H1 (cell line): Measurements from ENCODE around the gene LSM4. TPM values are rescaled to one million over a fixed set of nuclear protein-coding genes. Genes with fewer than 3 reads are reported as not detected.

Experiments
- POLR2A ChIP-seq, 2 experiments: IDR thresholded peaks; 1 replicate in 1 of 2; 2 replicates in 1 of 2; pipeline ENCODE4 v1.6.1; 2011; ENCODE audit warnings: low read depth in 2 of 2, low read length in 2 of 2, mild to moderate bottlenecking in 2 of 2; ENCODE audit errors: control extremely low read depth in 1 of 2
- SAP30 ChIP-seq: fragments of 300-600 bp; sonication (generic); IDR thresholded peaks from 2 replicates; pipeline ENCODE4 v1.7.1; 2012; ENCODE audit warnings: low read length, moderate library complexity, mild to moderate bottlenecking, inconsistent platforms; ENCODE audit not compliant: insufficient read depth, insufficient replicate concordance
- SIRT6 ChIP-seq: IDR thresholded peaks from one replicate; pipeline ENCODE4 v1.7.1; 2012; ENCODE audit warnings: low read length, inconsistent platforms
- SP1 ChIP-seq: IDR thresholded peaks from 2 replicates; pipeline ENCODE4 v1.6.1; 2011; ENCODE audit warnings: low read depth, low read length
- SP4 ChIP-seq: IDR thresholded peaks from 2 replicates; pipeline ENCODE4 v1.6.1; 2012; ENCODE audit warnings: low read length, inconsistent platforms
- polyA plus RNA-seq, 7 experiments: library from polyadenylated mRNA; depleted of rRNA in 3 of 7; stranded (reverse) in 5 of 7; unstranded in 2 of 7; fragments of >200 nt in 5 of 7; fragments of 200-250 nt in 2 of 7; gene quantifications; 1 replicate in 5 of 7; 2 replicates in 1 of 7; 4 replicates in 1 of 7; pipeline versions ENCODE4 v1.2.1 to v1.2.3, GENCODE V29; 2011 to 2013; ENCODE audit warnings: missing spikeins in 2 of 7, mixed read lengths in 2 of 7
- total RNA-seq: library from RNA; stranded (reverse); fragmentation: NEBNext Ultra II Directional; extraction: Animal tissue kit (Norgen Biotek cat#: 25700); gene quantifications from 2 replicates; pipeline ENCODE4 v1.2.1, GENCODE V29; 2021
- TF ChIP-seq, protein P1 (sequence below): IDR thresholded peaks from 2 replicates; pipeline ENCODE4 v1.6.1; 2012; ENCODE audit warnings: inconsistent platforms
- TF ChIP-seq, protein P2 (sequence below), 3 experiments: IDR thresholded peaks; 1 replicate in 2 of 3; 2 replicates in 1 of 3; pipeline versions ENCODE4 v1.5.1 to v1.6.1; 2011; ENCODE audit warnings: low read length in 3 of 3, mild to moderate bottlenecking in 3 of 3, inconsistent platforms in 2 of 3, low read depth in 1 of 3, moderate library complexity in 1 of 3; ENCODE audit not compliant: insufficient read depth in 1 of 3; ENCODE audit errors: control extremely low read depth in 1 of 3

Gene LSM4
- total and polyA plus RNA-seq, 2 of the 8 experiments (the other 6 are each of a cell fraction or from before 2014, with no cell fraction given): 302 to 319 TPM

DNA sequence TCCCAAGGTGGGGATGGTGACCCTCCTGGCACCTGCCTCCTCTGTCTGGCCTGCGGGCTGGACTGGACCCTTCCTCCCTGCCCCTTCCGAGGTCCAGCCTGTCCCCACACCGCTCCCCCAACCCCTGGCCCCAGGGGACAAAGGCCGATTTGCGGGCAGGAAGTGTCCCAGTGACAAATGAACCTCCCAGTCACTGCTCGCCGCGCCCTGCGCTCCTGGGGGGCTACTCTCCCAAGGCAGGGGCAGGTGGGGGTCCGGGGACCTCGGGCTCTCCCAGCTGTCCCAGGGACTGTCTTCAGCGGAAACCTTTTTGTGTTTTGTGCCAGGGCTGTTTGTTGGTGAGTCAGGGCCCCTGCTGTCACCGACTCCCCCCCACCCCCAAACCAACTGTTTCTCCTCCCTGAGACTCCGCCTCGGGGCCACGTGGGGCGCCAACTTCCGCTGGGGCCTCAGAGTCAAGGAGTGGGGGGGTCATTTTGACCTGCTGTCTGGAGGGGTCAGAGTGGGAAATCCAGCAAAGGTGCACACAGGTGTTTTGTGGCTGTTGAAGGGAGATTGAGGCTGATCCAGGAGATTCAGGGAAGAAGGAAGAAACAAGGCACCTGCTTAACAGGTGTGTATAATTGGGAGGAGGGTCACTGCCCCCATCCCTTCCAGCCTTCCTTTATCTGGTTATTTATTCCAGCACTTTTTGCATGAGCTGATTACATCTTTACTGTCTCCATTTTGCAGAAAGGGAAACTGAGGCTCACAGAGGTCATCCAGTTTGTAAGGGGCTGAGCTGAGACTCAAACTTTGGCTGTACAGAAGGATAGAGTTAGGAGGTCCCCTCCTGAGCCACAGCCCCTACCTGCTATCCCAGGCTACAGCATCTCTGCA, 18.4 kb upstream of the LSM4 start (continued):
- TF ChIP-seq, protein P1, sequence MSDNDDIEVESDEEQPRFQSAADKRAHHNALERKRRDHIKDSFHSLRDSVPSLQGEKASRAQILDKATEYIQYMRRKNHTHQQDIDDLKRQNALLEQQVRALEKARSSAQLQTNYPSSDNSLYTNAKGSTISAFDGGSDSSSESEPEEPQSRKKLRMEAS: peak; percentile 63; the same call in 1 of the 2 replicates
- TF ChIP-seq, protein P2, sequence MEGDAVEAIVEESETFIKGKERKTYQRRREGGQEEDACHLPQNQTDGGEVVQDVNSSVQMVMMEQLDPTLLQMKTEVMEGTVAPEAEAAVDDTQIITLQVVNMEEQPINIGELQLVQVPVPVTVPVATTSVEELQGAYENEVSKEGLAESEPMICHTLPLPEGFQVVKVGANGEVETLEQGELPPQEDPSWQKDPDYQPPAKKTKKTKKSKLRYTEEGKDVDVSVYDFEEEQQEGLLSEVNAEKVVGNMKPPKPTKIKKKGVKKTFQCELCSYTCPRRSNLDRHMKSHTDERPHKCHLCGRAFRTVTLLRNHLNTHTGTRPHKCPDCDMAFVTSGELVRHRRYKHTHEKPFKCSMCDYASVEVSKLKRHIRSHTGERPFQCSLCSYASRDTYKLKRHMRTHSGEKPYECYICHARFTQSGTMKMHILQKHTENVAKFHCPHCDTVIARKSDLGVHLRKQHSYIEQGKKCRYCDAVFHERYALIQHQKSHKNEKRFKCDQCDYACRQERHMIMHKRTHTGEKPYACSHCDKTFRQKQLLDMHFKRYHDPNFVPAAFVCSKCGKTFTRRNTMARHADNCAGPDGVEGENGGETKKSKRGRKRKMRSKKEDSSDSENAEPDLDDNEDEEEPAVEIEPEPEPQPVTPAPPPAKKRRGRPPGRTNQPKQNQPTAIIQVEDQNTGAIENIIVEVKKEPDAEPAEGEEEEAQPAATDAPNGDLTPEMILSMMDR (IDR thresholded peaks at IDR 0.05; ENCODE audit: control extremely low read depth in 1 of 3, insufficient read depth in 1 of 3, low read depth in 1 of 3, low read length in 3 of 3): peak in 2 of 3 experiments; percentile 4 to 7; a peak in 2 of 4 replicates
- peak; percentile 24 for TF ChIP-seq SAP30
- no peak for TF ChIP-seq SIRT6
- no peak for TF ChIP-seq SP1
- 0 out of 3 replicates have a peak, but pooled peaks of 1 of the 2 experiments have one; percentile 1 for TF ChIP-seq POLR2A (IDR thresholded peaks at IDR 0.05; ENCODE audit: control extremely low read depth in 1 of 2, low read depth in 2 of 2, low read length in 2 of 2)
- TF ChIP-seq SP4: no peak
